GM19043 (cell line): ENCODE data around the gene ETS1.

Source experiments
- ATAC-seq: cut with Tn5 transposase; IDR thresholded peaks from one replicate; pipeline ENCODE4 v1.9.1; 2021; ENCODE audit warnings: low read depth; ENCODE audit not compliant: unreplicated experiment

The ETS1 gene

DNA sequence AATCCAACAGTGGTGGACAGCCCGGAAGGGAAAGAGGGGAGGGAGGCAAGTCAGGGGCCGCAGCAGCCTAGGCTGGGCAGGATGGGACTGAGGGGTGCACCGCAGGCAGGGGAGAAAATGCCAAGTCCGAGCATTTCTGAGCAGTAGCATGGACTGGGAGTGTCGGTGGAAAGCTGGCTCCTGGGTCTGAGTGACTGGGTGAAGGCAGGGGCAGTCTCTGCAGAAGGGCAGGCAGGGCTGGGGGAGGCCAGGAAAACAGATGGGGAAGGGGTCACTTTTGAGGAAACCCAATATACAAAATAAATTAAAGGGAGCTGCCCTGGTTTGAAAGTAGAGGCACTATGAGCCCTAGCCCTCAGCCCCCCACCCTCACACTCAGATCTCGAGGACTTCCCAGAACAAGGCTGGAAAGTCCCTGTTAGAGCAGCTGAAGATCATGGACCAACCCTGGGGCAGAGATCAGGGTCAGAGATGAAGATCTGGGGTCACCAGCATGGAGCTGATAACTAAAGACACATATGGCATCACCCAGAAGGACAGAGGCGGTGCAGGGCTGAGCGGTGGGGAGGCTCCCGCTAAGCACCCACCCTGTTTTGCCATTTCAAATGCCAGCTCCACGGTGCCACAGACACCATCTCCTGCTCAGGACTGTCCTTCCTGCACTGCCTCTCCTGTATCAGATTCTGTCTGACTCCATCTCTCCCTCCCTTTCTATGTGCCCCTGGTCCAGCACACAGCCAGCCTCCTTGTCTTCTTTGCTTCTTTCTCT lies 32.4 kb upstream of the ETS1 start:
- no peak for ATAC-seq

DNA sequence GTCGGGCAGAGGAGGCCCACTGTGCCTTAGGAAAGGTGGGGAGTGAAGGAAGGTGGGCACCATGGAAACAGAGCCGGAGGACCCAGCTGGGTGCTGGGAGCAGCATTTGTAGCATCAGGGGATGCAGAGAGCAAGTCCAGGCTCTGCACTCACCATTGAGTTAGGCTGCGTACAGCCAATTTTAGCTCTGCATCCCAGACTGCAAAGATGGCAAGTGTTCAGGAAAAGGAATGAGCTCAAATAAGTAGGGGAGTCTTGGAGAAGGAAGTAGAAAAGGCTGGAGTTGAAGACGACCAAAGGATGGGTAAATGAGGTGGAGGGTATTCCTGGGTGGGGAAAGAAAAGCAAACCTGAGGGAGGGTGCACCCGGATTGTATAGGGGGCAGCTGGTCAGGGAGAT lies 31.6 kb upstream of the ETS1 start:
- ATAC-seq = no peak

DNA sequence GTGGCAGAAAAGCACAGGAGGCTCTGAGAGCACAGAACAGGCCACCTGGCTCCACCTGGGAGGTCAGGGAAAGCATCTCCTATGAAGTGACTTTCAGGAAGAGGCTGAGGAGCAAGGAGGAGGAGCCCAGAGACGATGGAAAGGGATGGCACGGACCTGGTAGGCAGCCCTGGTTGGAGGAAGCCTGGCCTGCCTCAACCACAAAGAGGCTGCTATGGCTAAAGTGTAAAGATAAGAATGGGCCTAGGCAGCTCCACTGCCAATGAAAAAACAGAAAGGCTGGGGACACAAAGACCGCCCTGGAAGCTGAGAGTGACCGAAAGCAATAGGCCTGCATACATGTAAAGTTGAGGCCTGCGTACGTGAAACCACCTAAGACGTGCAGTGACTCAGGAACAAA lies 31.2 kb upstream of the ETS1 start:
- no peak for ATAC-seq

GRCh38 chr11:128616161-128616560 lies 28.8 kb upstream of the ETS1 start:
- no peak for ATAC-seq

DNA sequence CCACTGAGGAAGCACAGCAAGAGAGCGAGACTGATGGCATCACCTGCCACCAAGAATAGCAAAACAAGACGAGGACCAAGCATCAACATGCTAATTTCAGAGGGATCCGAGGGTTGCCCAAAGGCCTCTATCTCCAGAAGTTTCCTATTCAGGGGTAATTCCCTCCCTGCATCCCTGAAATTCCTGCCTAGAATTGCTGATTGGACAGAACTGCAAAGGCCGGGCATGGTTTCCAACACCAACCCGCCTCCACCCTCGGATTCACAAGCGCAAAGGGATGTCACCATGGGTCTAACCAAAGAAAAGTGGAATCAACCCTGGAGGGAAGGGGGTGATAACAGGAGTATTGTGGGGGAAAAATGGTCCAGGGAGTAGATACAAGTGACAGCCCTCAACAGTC lies 28.3 kb upstream of the ETS1 start:
- ATAC-seq = no peak

DNA sequence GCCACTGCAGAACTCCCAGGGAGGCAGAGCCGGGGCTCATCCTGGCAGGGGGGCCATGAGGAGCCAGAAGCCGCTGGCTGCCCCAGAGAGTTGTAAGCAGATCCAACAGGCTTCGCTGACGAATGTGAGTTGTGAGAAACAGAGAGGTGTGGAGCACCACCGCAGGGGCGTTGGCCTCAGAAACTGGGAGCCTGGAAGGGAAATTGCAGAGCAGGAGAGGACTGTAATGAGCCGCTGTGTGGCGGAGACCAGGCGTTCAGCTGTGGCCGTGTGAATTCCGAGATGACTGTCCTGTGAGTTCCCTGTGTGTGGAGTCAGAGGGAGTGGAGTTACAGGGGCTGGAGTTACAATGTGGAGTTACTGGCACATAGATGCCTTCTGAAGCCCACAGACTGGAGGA lies 27.7 kb upstream of the ETS1 start:
- ATAC-seq = no peak

- no peak for ATAC-seq
Measured at GRCh38 chr11:128614026-128614425, 26.7 kb upstream of the ETS1 start.

DNA sequence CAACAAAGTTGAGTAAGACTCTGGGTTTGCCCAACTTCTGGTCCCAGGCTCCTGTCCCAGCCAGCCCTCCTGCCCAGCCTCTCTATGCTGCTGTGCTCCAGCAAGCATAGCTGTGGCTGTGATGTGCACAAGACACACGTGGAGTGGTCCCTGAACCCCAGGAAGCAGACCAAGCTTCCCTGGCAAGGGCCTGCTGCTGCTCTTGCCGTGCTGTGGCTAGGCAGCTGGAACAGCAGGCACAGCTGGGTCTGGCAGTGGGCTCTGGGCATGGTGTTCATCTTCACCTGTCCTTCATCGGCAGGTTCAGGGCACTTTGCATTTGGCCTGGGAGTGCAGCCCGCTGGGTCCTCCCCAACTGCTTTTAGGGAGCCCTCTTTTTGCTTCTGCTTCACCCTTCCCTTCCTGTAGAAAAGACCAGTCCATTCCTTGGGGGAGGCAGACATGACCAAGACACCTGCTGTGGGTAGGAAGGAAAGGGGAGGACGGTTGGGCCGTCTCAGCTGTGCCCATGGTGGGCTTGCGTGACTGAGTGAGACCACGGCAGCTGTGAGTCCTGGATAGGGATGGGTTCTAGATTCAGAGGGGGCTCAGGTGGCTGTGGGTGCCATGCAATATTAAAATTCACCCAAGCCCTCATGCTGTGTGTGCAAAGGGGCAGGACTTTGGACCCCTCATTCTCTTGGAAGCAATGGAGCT lies 26.1 kb upstream of the ETS1 start:
- ATAC-seq = no peak

DNA sequence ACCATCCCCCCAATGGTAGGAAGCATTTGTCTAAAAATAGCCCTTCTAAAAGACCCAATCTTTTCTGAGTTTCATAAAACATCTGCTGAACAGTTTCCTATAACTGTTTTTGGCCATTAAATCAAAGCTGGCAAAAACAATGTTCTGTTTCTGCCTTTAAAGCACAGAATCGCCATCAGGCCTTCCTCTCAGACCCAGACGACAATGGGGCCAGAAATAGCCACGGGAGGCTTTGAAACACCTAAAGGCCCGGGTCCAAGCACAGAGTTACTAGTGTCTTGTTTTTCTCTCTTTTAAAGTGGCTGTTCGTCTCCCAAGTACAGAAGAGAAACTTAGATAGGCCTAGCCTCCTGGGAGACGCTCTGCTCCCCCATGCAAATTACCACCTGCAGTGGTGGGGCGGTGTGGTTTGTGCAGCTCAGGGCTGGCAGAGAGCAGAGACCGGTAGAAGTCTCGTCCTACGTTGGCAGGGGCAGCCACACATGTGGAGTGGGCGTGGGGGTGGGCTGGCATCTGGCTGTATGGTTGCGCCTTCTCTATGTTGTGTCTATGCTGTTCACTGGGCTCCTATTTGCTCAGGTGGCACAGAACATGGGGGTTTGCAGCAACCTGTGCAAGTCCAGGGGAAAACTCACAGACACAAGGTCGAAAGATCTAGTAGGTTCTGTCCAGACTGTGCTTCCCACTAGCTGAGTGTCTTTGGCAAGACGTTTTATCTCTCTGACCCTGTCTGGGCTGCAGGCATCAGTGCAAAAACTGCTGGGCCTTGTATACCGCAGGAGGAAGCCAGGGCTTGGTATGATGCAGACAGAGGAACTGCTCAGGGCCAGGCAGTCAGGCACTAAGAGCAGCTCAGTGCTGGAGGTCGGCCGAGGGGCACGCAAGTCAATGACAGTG lies 23.6 kb upstream of the ETS1 start:
- peak; percentile 94 for ATAC-seq

DNA sequence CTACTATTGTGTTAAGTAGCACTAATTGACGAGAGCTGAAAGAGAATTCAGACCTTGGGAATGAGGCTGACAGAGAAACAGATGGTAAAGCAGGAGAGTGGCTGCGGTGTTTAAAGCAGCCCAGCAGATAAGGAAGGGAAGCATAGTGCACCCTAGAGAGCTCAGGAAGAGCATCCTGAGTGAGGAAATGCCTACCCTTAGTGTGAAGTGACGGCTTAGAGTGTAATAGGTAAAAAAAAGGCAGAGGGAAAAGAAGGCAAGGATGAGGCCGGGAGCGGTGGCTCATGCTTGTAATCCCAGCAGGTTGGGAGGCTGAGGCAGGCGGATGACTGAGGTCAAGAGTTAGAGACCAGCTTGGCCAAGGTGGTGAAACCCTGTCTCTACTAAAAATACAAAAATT lies 22.4 kb upstream of the ETS1 start:
- no peak for ATAC-seq

DNA sequence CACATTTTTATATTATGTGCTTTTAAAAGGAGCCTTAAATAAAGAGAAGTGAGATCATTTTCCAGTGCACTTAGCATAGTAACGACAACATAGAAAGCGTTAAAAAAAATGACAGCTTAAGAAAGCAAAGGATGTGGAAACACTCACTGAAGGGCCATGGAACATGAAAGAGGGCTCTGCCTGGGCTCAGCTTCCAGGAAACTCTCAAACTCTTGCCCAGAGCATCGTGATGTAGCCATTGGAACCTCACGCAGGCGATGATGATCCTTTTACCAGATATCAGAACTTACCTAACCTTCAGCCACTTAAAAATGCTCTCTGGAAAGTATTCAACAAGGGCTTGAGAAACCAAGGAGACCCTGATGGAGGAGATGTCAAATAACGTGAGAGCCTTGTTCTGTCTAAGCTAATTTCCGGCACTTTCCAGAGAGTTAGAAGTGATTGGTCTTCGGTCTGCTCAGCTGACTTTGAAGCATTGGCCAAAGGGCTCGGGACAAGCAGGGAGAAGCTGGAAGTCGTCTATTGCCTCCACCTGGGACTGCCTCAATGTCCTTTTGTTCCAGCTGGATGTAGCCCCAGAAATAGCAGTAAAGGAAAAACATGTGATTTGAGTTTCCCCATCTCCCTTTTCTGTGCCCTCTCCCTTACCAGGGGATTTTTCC lies 21.5 kb upstream of the ETS1 start:
- no peak for ATAC-seq

DNA sequence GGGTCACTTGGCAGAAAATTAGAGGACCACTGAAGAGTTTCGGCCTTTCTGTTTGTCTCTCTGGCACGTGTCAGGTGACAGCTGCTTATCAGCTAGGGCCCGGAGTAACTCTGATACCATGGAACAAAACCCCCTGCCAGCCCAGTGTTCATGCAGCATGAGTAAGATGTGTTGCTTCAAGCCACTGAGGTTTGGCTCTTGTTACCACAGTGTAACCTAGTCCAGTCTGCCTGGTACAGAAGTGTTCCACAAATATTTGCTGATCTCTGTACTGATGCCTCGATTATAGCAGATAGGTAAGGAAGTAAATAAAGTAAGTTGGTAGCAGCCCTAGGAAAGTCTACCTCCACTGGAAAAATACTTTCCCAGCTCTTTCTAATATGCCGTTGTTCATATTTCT lies 20.5 kb upstream of the ETS1 start:
- ATAC-seq = no peak

DNA sequence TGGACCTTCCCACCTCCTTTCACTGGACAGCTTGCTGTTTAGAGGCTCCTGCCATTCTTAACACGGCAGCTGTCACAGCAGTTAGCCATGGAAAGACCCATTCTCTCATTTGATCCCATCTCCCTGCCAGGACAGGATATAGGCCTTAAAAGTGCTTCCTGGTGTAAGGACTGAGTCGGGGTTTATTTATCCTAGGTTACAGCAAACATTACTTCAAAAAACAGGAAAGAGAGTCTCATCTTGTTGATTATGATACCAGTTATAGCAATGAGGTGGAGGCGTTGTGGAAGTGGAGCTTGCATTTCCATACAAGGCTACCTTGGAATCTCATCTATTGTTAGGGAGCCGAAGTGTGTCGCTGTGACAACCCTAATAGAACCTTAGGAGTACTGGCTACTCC lies 17.4 kb upstream of the ETS1 start:
- ATAC-seq = no peak

- ATAC-seq = peak; percentile 62
Measured at GRCh38 chr11:128603752-128604414, 16.5 kb upstream of the ETS1 start.

DNA sequence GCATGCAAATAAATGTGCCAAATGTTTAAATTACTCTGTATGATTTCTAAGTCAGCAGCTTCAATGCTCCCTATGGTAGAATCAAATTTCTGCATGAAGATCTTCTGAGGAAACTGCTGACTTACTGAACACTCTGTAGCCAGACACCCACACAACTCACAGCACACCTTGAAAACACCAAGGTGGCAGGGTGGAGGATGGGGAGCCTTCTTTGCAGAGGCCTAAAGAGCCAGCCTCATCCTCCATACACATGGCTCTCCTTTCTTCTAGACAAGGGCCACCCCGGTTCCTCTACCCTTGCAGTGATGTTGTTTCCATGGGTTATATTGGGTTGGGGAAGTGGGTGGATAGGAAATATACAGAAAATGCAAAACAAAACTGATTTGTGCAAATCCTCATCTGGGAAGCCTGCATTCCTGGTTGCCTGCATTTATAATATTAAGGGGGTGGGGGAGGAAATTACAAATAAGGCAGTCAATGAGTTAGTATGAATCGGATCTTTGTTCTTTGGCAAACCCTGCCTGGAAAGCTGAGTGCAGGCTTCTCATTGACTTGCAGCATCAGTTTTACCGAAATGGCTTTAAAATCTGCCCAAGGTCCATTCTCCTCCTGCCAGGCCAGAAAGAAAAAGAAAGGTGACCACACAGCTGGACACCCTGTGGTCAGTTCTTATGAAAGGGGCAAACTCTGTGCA lies 15.8 kb upstream of the ETS1 start:
- ATAC-seq = no peak

DNA sequence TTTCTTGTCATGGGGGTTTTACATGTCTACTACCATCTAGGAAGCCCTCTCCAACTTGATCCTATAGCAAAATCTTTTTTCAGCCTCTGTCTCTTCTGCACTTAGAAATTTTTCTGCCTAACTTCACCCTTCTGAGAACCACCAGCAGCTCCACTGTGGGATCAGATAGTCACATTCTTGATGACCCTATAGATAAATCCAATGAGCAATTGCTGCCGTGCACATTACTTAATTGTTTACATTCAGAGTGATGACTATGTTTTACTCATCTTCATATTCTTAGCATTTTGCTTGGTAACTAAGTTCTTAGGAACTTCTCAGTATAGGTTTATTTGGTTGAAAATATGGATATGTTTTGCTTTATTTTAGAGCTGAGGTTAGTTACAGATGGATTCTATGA lies 12.4 kb upstream of the ETS1 start:
- no peak for ATAC-seq

GRCh38 chr11:128598506-128599150 lies 11.3 kb upstream of the ETS1 start:
- ATAC-seq = no peak

GRCh38 chr11:128598096-128598495 lies 10.7 kb upstream of the ETS1 start:
- ATAC-seq = no peak

- no peak for ATAC-seq
Measured at GRCh38 chr11:128597209-128597608, 9.9 kb upstream of the ETS1 start.
